Vagina (tissue), 2 donors: ENCODE results near the gene TSPAN9.

Experiments used
- CTCF ChIP-seq, 3 experiments: fragments of 450-650 bp in 2 of 3; fragments of 200-600 bp in 1 of 3; sonication (generic) in 1 of 3; IDR thresholded peaks; one replicate each; pipeline ENCODE4 v1.5.1; 2017 to 2019; ENCODE audit warnings: antibody characterized with exemption in 3 of 3, mild to moderate bottlenecking in 2 of 3, moderate library complexity in 2 of 3
- POLR2AphosphoS5 ChIP-seq, 2 donors: sonication (generic); formaldehyde crosslinking; IDR thresholded peaks; one replicate each; pipeline ENCODE4 v1.9.0; 2017; ENCODE audit warnings: antibody characterized with exemption in 2 of 2, mild to moderate bottlenecking in 2 of 2, low read depth in 1 of 2; ENCODE audit not compliant: insufficient read depth in 1 of 2

DNA sequence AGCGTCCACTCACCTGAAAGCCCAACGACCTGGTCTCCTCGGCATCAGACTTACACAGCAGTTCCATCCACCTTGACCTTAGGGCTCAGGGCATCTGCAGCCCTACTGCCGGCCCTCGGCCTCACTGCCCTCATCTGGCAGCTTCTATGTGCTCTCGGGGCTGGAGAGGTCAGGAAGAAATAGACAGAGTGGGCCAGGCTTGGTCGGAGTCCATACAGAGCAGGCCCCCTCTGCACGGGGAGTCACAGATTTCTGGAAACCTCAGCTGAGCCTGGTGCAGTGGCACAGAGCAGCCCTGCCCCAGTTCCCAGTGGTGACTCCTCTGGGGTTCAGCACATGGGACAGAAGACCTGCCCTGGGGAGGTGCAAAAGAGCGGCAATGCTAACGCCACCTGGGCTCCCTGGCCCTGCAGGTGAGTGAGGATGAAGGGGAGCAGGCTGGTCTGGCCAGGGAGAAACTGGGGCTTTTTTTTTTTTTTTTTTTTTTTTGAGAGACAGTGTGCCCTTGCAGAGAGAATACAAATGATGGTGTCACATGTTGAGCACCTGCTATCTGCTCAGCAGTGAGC, 223.7 kb downstream of the TSPAN9 start:
- no peak for TF ChIP-seq POLR2AphosphoS5 (IDR thresholded peaks at IDR 0.05; ENCODE audit: insufficient read depth in 1 of 2, low read depth in 1 of 2)
- no peak for TF ChIP-seq CTCF (IDR thresholded peaks at IDR 0.05)
